Neural progenitor cell (in vitro differentiated cells): Measurements from ENCODE around the gene ARL6.

Experiments used
- CTCF ChIP-seq: fragments of 200-600 bp; sonication (generic); IDR thresholded peaks from 2 replicates; pipeline ENCODE4 v1.5.1; 2017; ENCODE audit warnings: antibody characterized with exemption, mild to moderate bottlenecking
- EZH2 ChIP-seq: fragments of 200-600 bp; sonication (generic); IDR thresholded peaks from 2 replicates; pipeline ENCODE4 v1.6.1; 2017; ENCODE audit warnings: antibody characterized with exemption, mild to moderate bottlenecking, moderate library complexity
- EZH2phosphoT487 ChIP-seq: fragments of 200-600 bp; sonication (generic); IDR thresholded peaks from 2 replicates; pipeline ENCODE4 v1.6.1; 2017; ENCODE audit warnings: antibody characterized with exemption

DNA sequence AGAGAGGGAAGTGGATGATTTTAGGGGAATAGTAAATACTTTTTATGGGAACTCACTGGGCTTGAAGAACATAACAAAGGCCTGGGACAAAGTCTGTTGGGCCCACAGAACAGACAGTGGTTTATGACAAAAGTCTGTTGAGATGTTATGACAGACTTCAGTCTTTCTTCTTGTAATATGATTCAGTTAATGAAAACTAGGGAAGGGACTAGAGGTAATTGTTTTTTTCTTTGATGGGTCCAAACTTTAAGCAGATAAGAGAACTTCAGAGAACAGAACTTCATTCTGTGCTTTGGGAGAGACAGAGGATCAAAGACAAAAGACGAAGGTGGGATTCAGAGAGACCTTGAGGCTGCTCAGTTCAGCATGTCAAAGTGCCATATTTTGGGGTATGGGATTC is 66.6 kb downstream of the ARL6 start:
- TF ChIP-seq CTCF (no peak), EZH2phosphoT487 (no peak), EZH2 (no peak)
